Activated T-cell treated with anti-CD3 and anti-CD28 coated beads, Interleukin-2, amount 50 U/mL, for 48 hours (primary cell): ENCODE measurements around the gene RIMOC1.

Experiments used
- DNase-seq, 2 experiments: peaks; one replicate each; pipeline ENCODE4 v3.0.0-alpha.2; 2020

The RIMOC1 gene

GRCh38 chr5:41903892-41904799 lies at the start of gene RIMOC1:
TSS of gene RIMOC1 (plus strand) at chr5:41904344. CDS start at chr5:41904368, 24 bp downstream.
- peak; percentile 98 to 99 for DNase-seq

DNA sequence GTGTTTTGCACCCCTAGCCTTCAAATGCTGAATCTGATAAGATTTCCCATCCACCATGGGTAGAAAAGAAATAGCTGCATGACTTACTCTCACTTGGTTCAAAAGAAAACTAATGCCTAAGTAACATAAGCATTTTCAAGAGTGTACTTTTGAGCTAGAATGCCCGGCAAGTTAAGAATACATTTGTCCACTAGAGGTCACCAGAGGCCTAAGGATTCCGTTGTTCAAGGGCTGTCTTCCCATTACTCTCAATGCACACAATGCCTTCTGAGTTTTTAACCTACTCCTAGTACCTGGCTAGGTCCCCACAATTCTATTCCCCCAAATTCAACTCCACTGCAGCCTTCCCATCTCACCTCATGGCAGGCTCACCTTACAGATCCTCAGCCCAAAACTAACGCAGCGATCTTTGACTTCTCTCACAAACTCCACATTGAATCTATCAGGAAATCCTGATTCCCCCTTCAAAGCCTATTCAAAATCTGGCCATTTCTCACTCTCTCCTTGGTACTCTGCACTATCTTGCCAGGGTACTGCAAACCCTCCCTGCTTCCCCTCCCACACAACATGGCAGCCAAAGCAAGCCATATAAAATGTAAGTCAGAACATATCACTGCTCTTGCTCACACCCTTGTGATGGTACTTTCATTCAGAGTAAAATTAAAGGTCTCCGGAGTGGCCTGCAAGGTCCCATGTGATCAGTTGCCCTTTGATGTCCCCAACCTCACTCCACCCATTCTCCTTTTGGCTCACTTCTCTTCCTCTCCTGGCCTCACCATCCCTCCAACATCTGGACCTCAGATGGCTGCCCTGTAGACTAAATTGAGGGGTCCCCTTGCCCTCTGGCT lies 47.3 kb upstream of the RIMOC1 start:
- peak; percentile 46 to 54 for DNase-seq

DNA sequence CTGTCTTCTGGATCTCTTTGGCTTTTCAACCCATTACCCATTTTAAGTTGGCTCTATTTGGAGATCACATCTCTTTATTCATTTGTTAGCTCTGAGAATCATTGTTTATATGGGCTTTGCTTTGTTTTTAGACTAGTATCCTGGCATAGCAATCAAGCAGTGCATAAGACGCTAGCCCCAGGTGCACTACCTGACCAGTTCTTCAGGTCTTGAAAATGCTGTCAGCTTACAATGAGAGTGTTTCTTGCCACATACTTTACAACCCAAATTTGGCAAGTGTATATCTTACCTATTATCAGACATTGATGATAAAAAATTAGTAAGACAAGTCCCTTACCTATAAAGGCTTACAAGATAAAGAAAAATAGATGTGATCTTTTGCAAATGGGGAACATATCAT lies 46.2 kb upstream of the RIMOC1 start:
- DNase-seq: no peak

- no peak for DNase-seq
Observed at GRCh38 chr5:41858890-41859289, 45.3 kb upstream of the RIMOC1 start.

GRCh38 chr5:41863871-41864486 lies 40.2 kb upstream of the RIMOC1 start:
- DNase-seq: no peak

DNA sequence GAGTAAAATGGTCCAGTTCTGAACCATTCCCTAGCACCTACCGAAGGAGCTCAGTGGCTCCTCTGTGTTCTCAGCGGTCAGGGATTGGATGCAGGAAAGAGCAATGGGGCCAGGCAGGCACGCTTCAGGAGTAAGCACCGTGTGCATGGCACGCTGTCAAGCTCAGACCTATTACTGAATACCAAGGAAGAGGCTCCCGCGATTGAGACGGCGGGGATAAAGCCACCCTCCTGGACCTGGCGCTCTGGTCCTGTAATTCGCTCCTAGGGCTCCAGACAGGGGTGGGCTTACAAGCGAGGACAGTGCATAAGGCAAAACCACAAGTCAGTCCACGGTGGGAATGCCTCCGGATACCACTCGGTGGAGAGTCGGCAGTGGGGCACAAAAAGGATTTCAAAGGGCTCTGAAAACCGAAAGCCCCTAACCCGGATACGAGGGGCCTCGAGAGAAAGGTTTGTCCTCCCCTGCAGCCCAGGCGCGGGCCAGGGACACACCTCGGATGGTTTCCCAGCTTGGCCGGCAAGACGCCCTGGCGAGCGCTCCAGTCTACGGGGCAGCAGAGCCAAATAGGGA lies 34.9 kb upstream of the RIMOC1 start:
- DNase-seq: no peak

- peak; percentile 93 to 94 for DNase-seq
Observed at GRCh38 chr5:41869724-41870626, 34.2 kb upstream of the RIMOC1 start, which contains the start of gene OXCT1. TSS of gene OXCT1 (minus strand) at chr5:41870425. CDS start at chr5:41870358, 67 bp downstream.

GRCh38 chr5:41870627-41871048 lies 33.5 kb upstream of the RIMOC1 start:
- no peak for DNase-seq

DNA sequence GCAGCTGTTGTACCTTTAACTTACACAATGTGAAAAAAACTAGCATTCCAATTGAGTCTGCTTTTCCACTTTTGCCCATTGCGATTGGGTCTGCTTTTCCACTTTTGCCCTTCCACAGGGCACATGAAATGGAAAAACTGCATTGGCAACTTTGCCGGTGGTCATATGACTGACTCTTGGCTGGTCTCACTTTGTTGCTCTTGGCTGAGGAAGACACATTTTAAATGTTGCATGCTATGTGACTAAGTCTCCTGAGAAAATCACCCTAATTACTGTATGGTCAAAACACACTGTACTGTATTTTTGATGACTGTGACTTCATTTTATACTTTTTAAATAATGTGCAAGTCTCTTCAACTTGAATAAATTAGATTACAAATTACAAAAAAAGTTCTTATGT lies 32.3 kb upstream of the RIMOC1 start:
- no peak for DNase-seq

- DNase-seq: no peak
Observed at GRCh38 chr5:41874512-41875060, 29.6 kb upstream of the RIMOC1 start.

DNA sequence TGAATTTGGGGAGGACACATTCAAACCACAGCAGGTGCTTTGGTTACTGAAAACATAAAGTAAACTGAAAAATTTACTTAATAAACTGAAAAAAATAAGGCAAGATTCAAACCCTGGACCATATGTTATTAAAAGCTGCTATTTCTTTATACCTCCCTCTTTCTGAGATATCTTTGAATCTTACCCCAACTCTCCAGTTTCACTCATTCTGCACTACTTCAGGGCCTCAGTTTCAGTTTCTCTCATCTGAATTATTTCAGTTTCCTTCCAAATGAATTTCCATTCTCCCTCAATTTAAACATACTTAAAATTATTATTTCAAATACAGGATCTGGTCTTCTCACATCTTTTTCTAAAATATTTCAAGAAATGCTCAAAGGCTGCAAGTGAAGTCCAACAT lies 29.0 kb upstream of the RIMOC1 start:
- DNase-seq: no peak

GRCh38 chr5:41876678-41877077 lies 27.5 kb upstream of the RIMOC1 start:
- DNase-seq: no peak

DNA sequence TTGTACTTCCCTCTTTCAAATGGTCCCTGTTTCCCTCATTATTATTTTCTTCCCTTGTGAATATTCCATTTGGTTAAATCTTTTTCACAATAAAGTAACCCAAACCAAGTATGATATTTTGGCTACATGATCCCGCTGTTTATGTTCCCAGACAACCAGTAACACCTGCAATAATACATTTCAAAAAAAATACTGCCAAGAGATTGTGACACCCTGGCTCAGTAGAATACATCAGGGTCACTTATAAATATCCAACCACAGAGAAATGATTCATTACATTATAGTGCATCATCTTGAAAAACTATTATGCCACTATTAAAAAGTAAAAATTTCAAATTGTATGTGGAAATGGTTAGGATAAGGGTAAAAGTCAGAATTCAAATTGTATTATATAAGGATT lies 26.7 kb upstream of the RIMOC1 start:
- DNase-seq: no peak

GRCh38 chr5:41878173-41878572 lies 26.0 kb upstream of the RIMOC1 start:
- no peak for DNase-seq

DNA sequence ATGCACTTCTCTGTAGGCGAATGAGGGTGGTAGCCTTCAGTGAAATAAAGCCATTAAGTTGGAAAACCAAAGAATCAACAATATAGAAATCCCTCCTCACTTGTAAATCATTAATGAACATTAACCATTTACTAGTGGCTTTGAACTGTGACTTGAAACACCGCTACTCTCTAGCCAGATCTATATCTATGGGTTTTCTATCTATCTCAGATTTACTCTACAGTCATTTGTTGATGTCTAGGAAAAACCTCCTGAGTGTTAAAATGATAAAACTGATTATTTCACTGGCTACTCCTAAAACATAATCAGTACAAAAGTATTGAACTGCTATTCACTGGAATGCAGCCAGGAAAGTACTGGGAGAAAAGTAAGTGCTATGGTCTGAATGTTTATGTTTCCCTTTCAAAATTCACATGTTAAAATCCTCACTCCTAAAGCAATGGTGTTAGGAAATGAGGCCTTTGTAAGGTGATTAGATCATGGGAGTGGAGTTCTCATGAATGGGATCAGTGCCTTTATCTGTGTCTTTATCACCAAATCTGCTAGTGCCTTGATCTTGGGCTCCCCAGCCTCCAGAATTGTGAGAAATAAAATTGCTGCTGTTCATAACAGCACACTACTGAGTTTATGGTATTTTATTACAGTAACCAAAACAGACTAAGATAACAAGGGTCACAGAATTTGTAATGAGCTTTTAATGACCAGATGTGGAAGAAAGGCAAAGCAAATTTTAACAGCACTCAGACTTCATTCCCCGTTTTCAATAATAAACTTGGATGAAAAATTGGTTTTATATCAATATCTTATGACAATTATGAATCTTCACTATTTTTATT lies 25.3 kb upstream of the RIMOC1 start:
- no peak for DNase-seq

- DNase-seq: no peak
Observed at GRCh38 chr5:41882765-41883164, 21.4 kb upstream of the RIMOC1 start.

DNA sequence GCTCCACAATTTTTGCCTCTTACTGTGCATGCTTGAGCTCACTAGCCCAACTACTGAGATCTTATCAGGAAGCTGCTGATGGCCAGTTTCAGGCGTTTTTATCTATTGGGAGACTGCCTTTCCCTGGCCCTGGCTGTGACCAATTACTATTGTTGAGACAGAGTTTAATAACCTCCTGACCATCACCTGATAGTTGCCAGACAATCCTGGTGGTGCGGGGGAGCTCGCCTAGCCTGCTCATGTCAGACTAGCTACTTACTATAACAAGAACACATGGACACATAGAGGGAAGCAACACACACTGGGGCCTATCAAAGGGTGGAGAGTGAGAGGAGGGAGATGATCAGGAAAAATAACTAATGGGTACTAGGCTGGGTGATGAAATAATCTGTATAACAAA lies 20.9 kb upstream of the RIMOC1 start:
- DNase-seq: no peak

- DNase-seq: no peak
Observed at GRCh38 chr5:41883936-41884335, 20.2 kb upstream of the RIMOC1 start.

GRCh38 chr5:41885286-41885685 lies 18.9 kb upstream of the RIMOC1 start:
- no peak for DNase-seq

GRCh38 chr5:41891066-41891707 lies 13.0 kb upstream of the RIMOC1 start:
- DNase-seq: no peak
